IMR-90 (cell line): Measurements from ENCODE around the gene PAAF1. TPM values are rescaled to one million over a fixed set of nuclear protein-coding genes. Genes with fewer than 3 reads are reported as not detected.

Experiments
- ATAC-seq: fragments of 200-7000 bp; cut with Tn5 transposase; 2 replicates; pipeline ENCODE4 v1.9.1; 2020; ENCODE audit warnings: low read depth, mild to moderate bottlenecking, moderate library complexity
- BruUV-seq: library from RNA; stranded (reverse); fragments of 400-500 nt; replicated peaks from 2 replicates; lab custom pipeline; 2021; lab: Mats Ljungman, UMichigan
- CTCF ChIA-PET: fragments of 300-600 bp; formaldehyde crosslinking; extraction: SDS; loops from one replicate; lab custom pipeline; 2021; ENCODE audit warnings: antibody characterized with exemption; lab: Yijun Ruan, JAX
- POLR2A ChIA-PET: fragments of 300-600 bp; sonication (Branson Sonifier 250); formaldehyde crosslinking; loops from one replicate; lab custom pipeline; 2022; ENCODE audit warnings: antibody characterized with exemption; ENCODE audit not compliant: unreplicated experiment; lab: Charles Lee
- DNase-seq: peaks from one replicate; pipeline ENCODE4 v3.0.0; 2013
- H2AFZ ChIP-seq: replicated peaks from 2 replicates; pipeline ENCODE3; 2013; ENCODE audit warnings: low read length, mild to moderate bottlenecking; ENCODE audit not compliant: poor library complexity
- H2AK5ac ChIP-seq: 2 replicates; pipeline ENCODE4 v1.6.1; 2013; ENCODE audit warnings: low read depth, low read length, inconsistent platforms
- H2AK9ac ChIP-seq: replicated peaks from 2 replicates; pipeline ENCODE3; 2013; ENCODE audit warnings: mild to moderate bottlenecking, low read depth, low read length, moderate library complexity; ENCODE audit not compliant: poor library complexity
- H2BK120ac ChIP-seq: 2 replicates; pipeline ENCODE4 v1.6.1; 2013; ENCODE audit warnings: low read depth, low read length, inconsistent platforms
- H2BK15ac ChIP-seq: 3 replicates; pipeline ENCODE4 v1.6.1; 2013; ENCODE audit warnings: low read depth, low read length, inconsistent platforms
- H2BK20ac ChIP-seq: 2 replicates; pipeline ENCODE4 v1.6.1; 2013; ENCODE audit warnings: low read depth, mild to moderate bottlenecking, inconsistent platforms, low read length, moderate library complexity
- H2BK5ac ChIP-seq: 2 replicates; pipeline ENCODE4 v1.6.1; 2013; ENCODE audit warnings: mild to moderate bottlenecking, low read depth, low read length, inconsistent platforms; ENCODE audit not compliant: poor library complexity, severe bottlenecking
- H3K14ac ChIP-seq: replicated peaks from 2 replicates; pipeline ENCODE4 v1.6.1; 2013; ENCODE audit warnings: low read depth, low read length, inconsistent platforms
- H3K18ac ChIP-seq: 2 replicates; pipeline ENCODE4 v1.6.1; 2013; ENCODE audit warnings: low read depth, low read length, control low read depth
- H3K23ac ChIP-seq: 2 replicates; pipeline ENCODE4 v1.6.1; 2013; ENCODE audit warnings: low read depth, low read length, inconsistent platforms
- H3K27ac ChIP-seq: 2 replicates; pipeline ENCODE4 v1.5.1; 2013; ENCODE audit warnings: mild to moderate bottlenecking, control low read depth, low read length; ENCODE audit not compliant: insufficient read depth
- H3K27me3 ChIP-seq: 2 replicates; pipeline ENCODE4 v1.6.1; 2013; ENCODE audit warnings: low read length; ENCODE audit not compliant: control insufficient read depth, insufficient read depth
- H3K36me3 ChIP-seq: 2 replicates; pipeline ENCODE4 v1.6.1; 2013; ENCODE audit warnings: low read length, mixed read lengths; ENCODE audit not compliant: control insufficient read depth, insufficient read depth
- H3K4ac ChIP-seq: 2 replicates; pipeline ENCODE4 v1.6.1; 2013; ENCODE audit warnings: low read depth, low read length, inconsistent platforms
- H3K4me1 ChIP-seq: 2 replicates; pipeline ENCODE4 v1.6.1; 2013; ENCODE audit warnings: low read length, mixed read lengths; ENCODE audit not compliant: control insufficient read depth, insufficient read depth
- H3K4me2 ChIP-seq: 2 replicates; pipeline ENCODE4 v1.6.1; 2013; ENCODE audit warnings: low read depth, mild to moderate bottlenecking, control low read depth, low read length, moderate library complexity
- H3K4me3 ChIP-seq: 2 replicates; pipeline ENCODE4 v1.5.1; 2013; ENCODE audit warnings: low read depth, mild to moderate bottlenecking, control low read depth, low read length, moderate library complexity; ENCODE audit not compliant: insufficient read depth
- H3K56ac ChIP-seq: 2 replicates; pipeline ENCODE4 v1.6.1; 2013; ENCODE audit warnings: low read length, inconsistent platforms; ENCODE audit not compliant: insufficient read depth; ENCODE audit errors: extremely low read depth
- H3K79me1 ChIP-seq, 2 experiments: 2 replicates each; pipeline ENCODE4 v1.6.1; 2013; ENCODE audit warnings: low read length in 2 of 2, inconsistent platforms in 1 of 2, low read depth in 1 of 2
- H3K9ac ChIP-seq: 2 replicates; pipeline ENCODE4 v1.6.1; 2013; ENCODE audit warnings: low read depth, low read length, control low read depth
- H3K9me1 ChIP-seq: 2 replicates; pipeline ENCODE4 v1.6.1; 2013; ENCODE audit warnings: low read length, inconsistent platforms; ENCODE audit not compliant: insufficient read depth
- H3K9me3 ChIP-seq: 2 replicates; pipeline ENCODE4 v1.6.1; 2013; ENCODE audit warnings: low read length; ENCODE audit not compliant: control insufficient read depth, insufficient read depth
- H4K20me1 ChIP-seq: 2 replicates; pipeline ENCODE4 v1.6.1; 2013; ENCODE audit warnings: low read length, inconsistent platforms; ENCODE audit not compliant: insufficient read depth
- H4K5ac ChIP-seq: 2 replicates; pipeline ENCODE4 v1.6.1; 2013; ENCODE audit warnings: mild to moderate bottlenecking, low read depth, low read length, control low read depth
- H4K8ac ChIP-seq, 2 experiments: 2 replicates each; pipeline ENCODE4 v1.6.1; 2013; ENCODE audit warnings: low read depth in 2 of 2, low read length in 2 of 2, control low read depth in 1 of 2, inconsistent platforms in 1 of 2
- H4K91ac ChIP-seq: 2 replicates; pipeline ENCODE4 v1.6.1; 2013; ENCODE audit warnings: low read depth, low read length, inconsistent platforms; ENCODE audit not compliant: insufficient read depth
- BHLHE40 ChIP-seq: fragments of 150-350 bp; IDR thresholded peaks from 2 replicates; pipeline ENCODE4 v1.6.1; 2016; ENCODE audit warnings: mild to moderate bottlenecking, low read depth, low read length
- CEBPB ChIP-seq: IDR thresholded peaks from 2 replicates; pipeline ENCODE4 v1.6.1; 2012; ENCODE audit warnings: low read depth, low read length, improper control_type of control experiment
- CHD1 ChIP-seq: IDR thresholded peaks from 2 replicates; pipeline ENCODE4 v1.6.1; 2012; ENCODE audit warnings: low read depth, low read length, improper control_type of control experiment
- FOS ChIP-seq: fragments of 150-350 bp; IDR thresholded peaks from 2 replicates; pipeline ENCODE4 v1.6.1; 2016; ENCODE audit warnings: low read depth, low read length
- MAFK ChIP-seq: IDR thresholded peaks from 2 replicates; pipeline ENCODE4 v1.6.1; 2012; ENCODE audit warnings: low read depth, low read length, improper control_type of control experiment
- MAZ ChIP-seq: IDR thresholded peaks from 2 replicates; pipeline ENCODE4 v1.6.1; 2012; ENCODE audit warnings: low read depth, mild to moderate bottlenecking, low read length, improper control_type of control experiment, moderate library complexity, borderline replicate concordance
- MXI1 ChIP-seq: IDR thresholded peaks from 2 replicates; pipeline ENCODE4 v1.6.1; 2012; ENCODE audit warnings: low read depth, mild to moderate bottlenecking, low read length, moderate library complexity, borderline replicate concordance
- NFE2L2 ChIP-seq: fragments of 150-350 bp; IDR thresholded peaks from 2 replicates; pipeline ENCODE4 v1.6.1; 2016; ENCODE audit warnings: low read depth, mild to moderate bottlenecking, low read length
- POLR2A ChIP-seq: IDR thresholded peaks from 2 replicates; pipeline ENCODE4 v1.6.1; 2012; ENCODE audit warnings: mild to moderate bottlenecking, low read depth, low read length
- RAD21 ChIP-seq: IDR thresholded peaks from 2 replicates; pipeline ENCODE4 v1.6.1; 2012; ENCODE audit warnings: low read length, improper control_type of control experiment
- RCOR1 ChIP-seq: IDR thresholded peaks from 2 replicates; pipeline ENCODE4 v1.6.1; 2012; ENCODE audit warnings: mild to moderate bottlenecking, low read length, improper control_type of control experiment; ENCODE audit not compliant: insufficient replicate concordance
- RFX5 ChIP-seq: IDR thresholded peaks from 2 replicates; pipeline ENCODE4 v1.8.0; 2012; ENCODE audit warnings: low read depth, mild to moderate bottlenecking, low read length, moderate library complexity
- SMC3 ChIP-seq: fragments of 150-350 bp; IDR thresholded peaks from 2 replicates; pipeline ENCODE4 v1.6.1; 2016; ENCODE audit warnings: low read depth, mild to moderate bottlenecking, antibody characterized with exemption, low read length, moderate library complexity
- WGBS, 2 experiments: methylation state at CpG; one replicate each; pipeline versions ENCODE4 v1.1.5 to v1.1.7; 2013; ENCODE audit warnings: missing lambda C conversion rate in 2 of 2; ENCODE audit not compliant: insufficient read length in 1 of 2; ENCODE audit errors: extremely low coverage in 2 of 2; 5-methylcytosine and 5-hydroxymethylcytosine counted together
- dilution Hi-C: fragments of 300-500 bp; cut with HindIII; formaldehyde crosslinking; loops from one replicate; pipeline ENCODE4 v1.14.3; 2018; ENCODE audit warnings: low sequenced_read_pairs; ENCODE audit not compliant: unreplicated experiment
- in situ Hi-C: fragments of 300-500 bp; cut with MboI; formaldehyde crosslinking; loops from 3 replicates; pipeline ENCODE4 v1.14.3; 2019; ENCODE audit warnings: low sequenced_read_pairs, inconsistent platforms, mixed read lengths
- intact Hi-C: fragments of 100-400 bp; cut with micrococcal nuclease; formaldehyde crosslinking; loops from 2 replicates; pipeline ENCODE4 v1.10.0; 2022
- polyA plus RNA-seq, 3 experiments: library from polyadenylated mRNA; depleted of rRNA; stranded (reverse); fragments of >200 nt; gene quantifications; 2 replicates each; pipeline ENCODE4 v1.2.3, GENCODE V29; 2012; ENCODE audit warnings: low replicate concordance in 1 of 3
- total RNA-seq: library from RNA; depleted of rRNA; stranded (reverse); fragments of >200 nt; gene quantifications from 2 replicates; pipeline ENCODE4 v1.2.3, GENCODE V29; 2012
- TF ChIP-seq, protein P1 (sequence below): conservative IDR thresholded peaks from 2 replicates; pipeline ENCODE4 v1.5.1; 2012; ENCODE audit warnings: mild to moderate bottlenecking, low read depth, low read length, improper control_type of control experiment
- TF ChIP-seq, protein P2 (sequence below): fragments of 150-350 bp; IDR thresholded peaks from 2 replicates; pipeline ENCODE4 v1.6.1; 2016; ENCODE audit warnings: low read depth, mild to moderate bottlenecking, low read length, moderate library complexity, borderline replicate concordance
- TF ChIP-seq, protein P3 (sequence below): fragments of 150-350 bp; IDR thresholded peaks from 2 replicates; pipeline ENCODE4 v1.6.1; 2017; ENCODE audit warnings: mild to moderate bottlenecking, antibody characterized with exemption, low read length, low read depth

Gene PAAF1
- total and polyA plus RNA-seq, 2 of the 4 experiments (the other 2 are of a cell fraction), result 15.1 to 16.4 TPM

DNA sequence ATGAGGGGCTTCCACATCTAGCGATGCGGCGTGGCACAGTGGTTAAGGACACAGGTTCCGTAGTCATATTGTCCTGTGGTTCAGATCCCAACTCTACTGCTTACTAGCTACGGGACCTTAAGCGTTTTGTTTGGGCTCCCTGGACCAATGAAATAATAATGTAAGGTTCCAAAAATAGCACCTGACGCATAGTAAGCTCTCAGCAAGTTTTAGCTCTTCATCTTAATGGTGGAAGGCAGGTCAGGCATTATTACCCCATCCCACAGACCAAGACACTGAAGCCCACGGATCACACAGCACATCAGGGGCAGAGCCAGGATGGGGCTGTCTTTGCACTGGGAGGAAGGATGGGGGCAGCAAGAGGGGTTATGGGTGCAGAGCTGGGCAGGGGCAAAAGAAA lies 87.1 kb downstream of the PAAF1 start:
- no peak for DNase-seq
- Histone ChIP-seq H2AK5ac (peak overlapping the region; percentile 46; the same call in 1 of the 2 replicates), H2BK5ac (no peak overlapping the region), H4K91ac (no peak overlapping the region), H3K4me3 (no peak overlapping the region), H3K14ac (no peak overlapping the region), H2AFZ (peak overlapping the region; percentile 84), H3K27me3 (no peaks in the 10 kb centered on the region), H3K36me3 (no peaks in the 10 kb centered on the region), H2BK15ac (no peak overlapping the region), H3K9me3 (no peaks in the 10 kb centered on the region), H3K4me1 (no peaks in the 10 kb centered on the region), H3K4me2 (no peak overlapping the region), H4K20me1 (no peaks in the 10 kb centered on the region), H4K5ac (no peak overlapping the region), H3K56ac (no peak overlapping the region), H2BK120ac (no peak overlapping the region), H2BK20ac (no peak overlapping the region; the same call in 1 of the 2 replicates), H3K23ac (no peak overlapping the region), H3K27ac (no peak overlapping the region), H3K18ac (no peak overlapping the region), H3K9ac (no peak overlapping the region), H4K8ac (no peak overlapping the region), H2AK9ac (no peak overlapping the region), H3K9me1 (no peaks in the 10 kb centered on the region), H3K4ac (peak overlapping the region; percentile 8; the same call in 1 of the 2 replicates), H3K79me1 (no peaks in the 10 kb centered on the region)
- ChIA-PET CTCF (interaction anchor here (1.0 to 1.2 kb wide), 3 partner anchors 13 to 207 kb away, joined by 3 to 7 read pairs (median 4); partner anchors contain the start of genes C2CD3, DNAJB13 and PPME1), POLR2A (no interaction called here)
- WGBS, 2 experiments, result 90% methylated on average over 3 of the region's 8 CpGs; no CpG with 5 or more reads in 1 of the 2 experiments
- in situ Hi-C loops, result loop anchor here (10.0 kb wide), 1 partner anchor 481 kb away; no protein-coding TSS in a partner anchor
- BruUV-seq, result no TSS peak
- TF ChIP-seq RFX5 (no peak), MXI1 (no peak), SMC3 (no peak), BHLHE40 (no peak), MAZ (no peak), CHD1 (no peak), RAD21 (no peak), POLR2A (no peak), RCOR1 (no peak), MAFK (no peak), CEBPB (no peak), FOS (no peak), NFE2L2 (no peak)
- TF ChIP-seq, protein P1, sequence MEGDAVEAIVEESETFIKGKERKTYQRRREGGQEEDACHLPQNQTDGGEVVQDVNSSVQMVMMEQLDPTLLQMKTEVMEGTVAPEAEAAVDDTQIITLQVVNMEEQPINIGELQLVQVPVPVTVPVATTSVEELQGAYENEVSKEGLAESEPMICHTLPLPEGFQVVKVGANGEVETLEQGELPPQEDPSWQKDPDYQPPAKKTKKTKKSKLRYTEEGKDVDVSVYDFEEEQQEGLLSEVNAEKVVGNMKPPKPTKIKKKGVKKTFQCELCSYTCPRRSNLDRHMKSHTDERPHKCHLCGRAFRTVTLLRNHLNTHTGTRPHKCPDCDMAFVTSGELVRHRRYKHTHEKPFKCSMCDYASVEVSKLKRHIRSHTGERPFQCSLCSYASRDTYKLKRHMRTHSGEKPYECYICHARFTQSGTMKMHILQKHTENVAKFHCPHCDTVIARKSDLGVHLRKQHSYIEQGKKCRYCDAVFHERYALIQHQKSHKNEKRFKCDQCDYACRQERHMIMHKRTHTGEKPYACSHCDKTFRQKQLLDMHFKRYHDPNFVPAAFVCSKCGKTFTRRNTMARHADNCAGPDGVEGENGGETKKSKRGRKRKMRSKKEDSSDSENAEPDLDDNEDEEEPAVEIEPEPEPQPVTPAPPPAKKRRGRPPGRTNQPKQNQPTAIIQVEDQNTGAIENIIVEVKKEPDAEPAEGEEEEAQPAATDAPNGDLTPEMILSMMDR, result no peak
- TF ChIP-seq, protein P2, sequence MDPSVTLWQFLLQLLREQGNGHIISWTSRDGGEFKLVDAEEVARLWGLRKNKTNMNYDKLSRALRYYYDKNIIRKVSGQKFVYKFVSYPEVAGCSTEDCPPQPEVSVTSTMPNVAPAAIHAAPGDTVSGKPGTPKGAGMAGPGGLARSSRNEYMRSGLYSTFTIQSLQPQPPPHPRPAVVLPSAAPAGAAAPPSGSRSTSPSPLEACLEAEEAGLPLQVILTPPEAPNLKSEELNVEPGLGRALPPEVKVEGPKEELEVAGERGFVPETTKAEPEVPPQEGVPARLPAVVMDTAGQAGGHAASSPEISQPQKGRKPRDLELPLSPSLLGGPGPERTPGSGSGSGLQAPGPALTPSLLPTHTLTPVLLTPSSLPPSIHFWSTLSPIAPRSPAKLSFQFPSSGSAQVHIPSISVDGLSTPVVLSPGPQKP, result no peak
- TF ChIP-seq, protein P3, sequence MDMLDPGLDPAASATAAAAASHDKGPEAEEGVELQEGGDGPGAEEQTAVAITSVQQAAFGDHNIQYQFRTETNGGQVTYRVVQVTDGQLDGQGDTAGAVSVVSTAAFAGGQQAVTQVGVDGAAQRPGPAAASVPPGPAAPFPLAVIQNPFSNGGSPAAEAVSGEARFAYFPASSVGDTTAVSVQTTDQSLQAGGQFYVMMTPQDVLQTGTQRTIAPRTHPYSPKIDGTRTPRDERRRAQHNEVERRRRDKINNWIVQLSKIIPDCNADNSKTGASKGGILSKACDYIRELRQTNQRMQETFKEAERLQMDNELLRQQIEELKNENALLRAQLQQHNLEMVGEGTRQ, result no peak
- no peak for ATAC-seq
- intact Hi-C loops, result loop anchor here (1.0 to 5.0 kb wide), 4 partner anchors 126 to 485 kb away; partner anchors contain the start of genes C2CD3 and PPME1
- dilution Hi-C loops, result no loop called here
